ENCODE results near the gene CFAP107.

CFAP107 gene

GRCh38 chr1:12756768-12757413 lies 10.9 kb downstream of the CFAP107 start:
- H3K27me3 ChIP-seq (ENCODE audit: insufficient read depth, poor library complexity, severe bottlenecking) = no peaks in the 10 kb centered on the region
- DNase-seq (ENCODE audit: low read depth in 1 of 2, low spot score in 1 of 2) = no peak
- no peak overlapping the region for H3K4me3 ChIP-seq (replicated peaks; ENCODE audit: insufficient read depth, low read length)
- no peak overlapping the region for H3K27ac ChIP-seq (replicated peaks)
- TF ChIP-seq POLR2AphosphoS5 (IDR thresholded peaks at IDR 0.05; ENCODE audit: low read depth) (no peak), REST (IDR thresholded peaks at IDR 0.05; ENCODE audit: insufficient replicate concordance, low read depth) (no peak), GABPA (IDR thresholded peaks at IDR 0.05; ENCODE audit: low read depth) (no peak), CTCF (IDR thresholded peaks at IDR 0.05; ENCODE audit: insufficient read depth, low read length) (no peak), SPI1 (IDR thresholded peaks at IDR 0.05; ENCODE audit: borderline replicate concordance, low read depth) (no peak)

- Histone ChIP-seq H3K4me3 (replicated peaks; ENCODE audit: insufficient read depth, low read length) (no peak overlapping the region), H3K27me3 (ENCODE audit: insufficient read depth, poor library complexity, severe bottlenecking) (no peaks in the 10 kb centered on the region), H3K27ac (replicated peaks) (no peak overlapping the region)
- TF ChIP-seq REST (IDR thresholded peaks at IDR 0.05; ENCODE audit: insufficient replicate concordance, low read depth) = no peak
- no peak for TF ChIP-seq POLR2AphosphoS5 (IDR thresholded peaks at IDR 0.05; ENCODE audit: low read depth)
- no peak for TF ChIP-seq GABPA (IDR thresholded peaks at IDR 0.05; ENCODE audit: low read depth)
- no peak for TF ChIP-seq CTCF (IDR thresholded peaks at IDR 0.05; ENCODE audit: insufficient read depth, low read length)
- TF ChIP-seq SPI1 (IDR thresholded peaks at IDR 0.05; ENCODE audit: borderline replicate concordance, low read depth) = no peak
- no peak for DNase-seq (ENCODE audit: low read depth in 1 of 2, low spot score in 1 of 2)
Measured at GRCh38 chr1:12757836-12758235, 11.8 kb downstream of the CFAP107 start.

- Histone ChIP-seq H3K4me3 (replicated peaks; ENCODE audit: insufficient read depth, low read length) (no peak overlapping the region), H3K27me3 (ENCODE audit: insufficient read depth, poor library complexity, severe bottlenecking) (no peaks in the 10 kb centered on the region), H3K27ac (replicated peaks) (no peak overlapping the region)
- no peak for DNase-seq (ENCODE audit: low read depth in 1 of 2, low spot score in 1 of 2)
- TF ChIP-seq CTCF (IDR thresholded peaks at IDR 0.05; ENCODE audit: insufficient read depth, low read length) (no peak), REST (IDR thresholded peaks at IDR 0.05; ENCODE audit: insufficient replicate concordance, low read depth) (no peak), GABPA (IDR thresholded peaks at IDR 0.05; ENCODE audit: low read depth) (no peak), POLR2AphosphoS5 (IDR thresholded peaks at IDR 0.05; ENCODE audit: low read depth) (no peak), SPI1 (IDR thresholded peaks at IDR 0.05; ENCODE audit: borderline replicate concordance, low read depth) (no peak)
Measured at GRCh38 chr1:12760256-12760795, 14.3 kb downstream of the CFAP107 start.
